ENCODE measurements around the gene ASXL2.

DNA sequence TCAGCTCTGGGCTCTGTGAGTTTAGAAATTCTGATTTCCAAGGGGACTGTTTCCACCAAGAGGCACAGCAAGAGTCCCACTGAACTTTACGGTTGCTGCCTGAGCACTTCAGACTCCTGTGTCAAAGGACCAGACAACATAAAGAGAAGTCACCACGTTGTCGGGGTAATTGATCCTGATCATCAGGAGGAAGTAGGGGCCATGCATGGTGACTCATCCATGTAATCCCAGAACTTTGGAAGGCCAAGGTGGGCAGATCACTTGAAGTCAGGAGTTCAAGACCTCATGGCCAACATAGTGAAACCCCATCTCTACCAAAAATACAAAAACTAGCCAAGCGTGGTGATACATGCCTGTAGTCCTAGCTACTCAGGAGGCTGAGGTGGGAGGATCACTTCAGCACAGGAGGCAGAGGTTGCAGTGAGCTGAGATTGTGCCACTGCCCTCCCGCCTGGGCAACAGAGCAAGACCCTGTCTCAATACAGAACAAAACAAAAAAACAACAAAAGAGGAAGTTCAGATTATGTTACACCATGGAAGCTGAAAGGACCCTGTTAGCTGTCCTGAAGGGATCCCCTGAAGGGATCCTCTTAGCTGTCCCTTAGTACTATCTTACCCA, 9.4 kb upstream of the ASXL2 start:
- TF ChIP-seq, protein P1, sequence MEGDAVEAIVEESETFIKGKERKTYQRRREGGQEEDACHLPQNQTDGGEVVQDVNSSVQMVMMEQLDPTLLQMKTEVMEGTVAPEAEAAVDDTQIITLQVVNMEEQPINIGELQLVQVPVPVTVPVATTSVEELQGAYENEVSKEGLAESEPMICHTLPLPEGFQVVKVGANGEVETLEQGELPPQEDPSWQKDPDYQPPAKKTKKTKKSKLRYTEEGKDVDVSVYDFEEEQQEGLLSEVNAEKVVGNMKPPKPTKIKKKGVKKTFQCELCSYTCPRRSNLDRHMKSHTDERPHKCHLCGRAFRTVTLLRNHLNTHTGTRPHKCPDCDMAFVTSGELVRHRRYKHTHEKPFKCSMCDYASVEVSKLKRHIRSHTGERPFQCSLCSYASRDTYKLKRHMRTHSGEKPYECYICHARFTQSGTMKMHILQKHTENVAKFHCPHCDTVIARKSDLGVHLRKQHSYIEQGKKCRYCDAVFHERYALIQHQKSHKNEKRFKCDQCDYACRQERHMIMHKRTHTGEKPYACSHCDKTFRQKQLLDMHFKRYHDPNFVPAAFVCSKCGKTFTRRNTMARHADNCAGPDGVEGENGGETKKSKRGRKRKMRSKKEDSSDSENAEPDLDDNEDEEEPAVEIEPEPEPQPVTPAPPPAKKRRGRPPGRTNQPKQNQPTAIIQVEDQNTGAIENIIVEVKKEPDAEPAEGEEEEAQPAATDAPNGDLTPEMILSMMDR (conservative IDR thresholded peaks at IDR 0.05; ENCODE audit: low read depth, low read length): no peak
- TF ChIP-seq EZH2 (IDR thresholded peaks at IDR 0.05; ENCODE audit: borderline replicate concordance, low read depth, low read length, poor library complexity, severe bottlenecking): no peak
